NT2/D1 (cell line): ENCODE data around the gene MYBPHL.

Source experiments
- DNase-seq: peaks from one replicate; pipeline ENCODE4 v3.0.0-alpha.2; 2011; ENCODE audit warnings: low read depth, low spot score
- H3K27me3 ChIP-seq: 2 replicates; pipeline ENCODE4 v1.6.0; 2011; ENCODE audit warnings: mild to moderate bottlenecking; ENCODE audit not compliant: insufficient read length, insufficient read depth
- H3K36me3 ChIP-seq: 2 replicates; pipeline ENCODE4 v1.6.1; 2011; ENCODE audit warnings: mild to moderate bottlenecking, low read length, mixed read lengths; ENCODE audit not compliant: insufficient read depth, insufficient read length
- H3K4me1 ChIP-seq: 2 replicates; pipeline ENCODE4 v1.5.1; 2011; ENCODE audit not compliant: insufficient read depth, insufficient read length
- H3K4me3 ChIP-seq: 2 replicates; pipeline ENCODE4 v1.5.1; 2011; ENCODE audit warnings: low read depth; ENCODE audit not compliant: insufficient read length
- H3K9ac ChIP-seq: 2 replicates; pipeline ENCODE4 v1.6.0; 2011; ENCODE audit warnings: low read depth; ENCODE audit not compliant: insufficient read length
- H3K9me3 ChIP-seq: 2 replicates; pipeline ENCODE4 v1.5.1; 2011; ENCODE audit warnings: mild to moderate bottlenecking, low read length; ENCODE audit not compliant: insufficient read depth
- SUZ12 ChIP-seq: IDR thresholded peaks from 2 replicates; pipeline ENCODE4 v1.6.1; 2011; ENCODE audit not compliant: insufficient read length, insufficient read depth; ENCODE audit errors: extremely low read depth
- YY1 ChIP-seq: IDR thresholded peaks from 2 replicates; pipeline ENCODE4 v1.6.1; 2011; ENCODE audit not compliant: insufficient read length, insufficient read depth
- ZNF274 ChIP-seq: IDR thresholded peaks from 2 replicates; pipeline ENCODE4 v1.6.1; 2011; ENCODE audit warnings: mild to moderate bottlenecking, low read depth, low read length

MYBPHL gene

GRCh38 chr1:109298666-109299557 is 7.9 kb downstream of the MYBPHL start:
- H3K9ac ChIP-seq, result no peak overlapping the region
- DNase-seq, result no peak

DNA sequence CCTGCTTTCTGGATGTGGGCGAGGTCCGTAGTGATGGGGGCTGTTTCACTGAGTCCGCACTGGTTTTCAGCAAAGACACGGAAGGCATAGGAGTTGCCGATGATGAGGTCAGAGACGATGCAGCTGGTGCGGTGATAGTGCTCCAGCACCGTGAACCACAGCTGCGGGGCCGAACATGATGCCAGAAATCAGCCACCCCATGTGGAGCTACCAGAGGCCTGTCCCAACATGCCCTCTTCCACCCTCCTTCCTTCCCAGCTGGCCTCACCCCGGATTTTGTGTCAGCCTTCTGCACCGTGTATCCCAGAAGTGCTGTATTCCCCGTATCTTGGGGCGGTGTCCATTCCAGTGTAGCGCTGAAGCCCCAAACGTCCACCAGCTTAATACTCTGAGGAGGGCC is 10.0 kb downstream of the MYBPHL start:
- DNase-seq, result no peak
- TF ChIP-seq SUZ12, result no peak
- no peak overlapping the region for H3K4me3 ChIP-seq

More at GRCh38 chr1:109298666-109299557, 7.9 kb downstream of the MYBPHL start:
- no peaks in the 10 kb centered on the region for H3K9me3 ChIP-seq
- H3K4me1 ChIP-seq, result peaks cover 4% of the 10 kb centered on the region
- TF ChIP-seq ZNF274 (no peak), YY1 (no peak), SUZ12 (no peak)
- H3K4me3 ChIP-seq, result no peak overlapping the region
- H3K27me3 ChIP-seq, result no peaks in the 10 kb centered on the region
- H3K36me3 ChIP-seq, result no peaks in the 10 kb centered on the region

DNA sequence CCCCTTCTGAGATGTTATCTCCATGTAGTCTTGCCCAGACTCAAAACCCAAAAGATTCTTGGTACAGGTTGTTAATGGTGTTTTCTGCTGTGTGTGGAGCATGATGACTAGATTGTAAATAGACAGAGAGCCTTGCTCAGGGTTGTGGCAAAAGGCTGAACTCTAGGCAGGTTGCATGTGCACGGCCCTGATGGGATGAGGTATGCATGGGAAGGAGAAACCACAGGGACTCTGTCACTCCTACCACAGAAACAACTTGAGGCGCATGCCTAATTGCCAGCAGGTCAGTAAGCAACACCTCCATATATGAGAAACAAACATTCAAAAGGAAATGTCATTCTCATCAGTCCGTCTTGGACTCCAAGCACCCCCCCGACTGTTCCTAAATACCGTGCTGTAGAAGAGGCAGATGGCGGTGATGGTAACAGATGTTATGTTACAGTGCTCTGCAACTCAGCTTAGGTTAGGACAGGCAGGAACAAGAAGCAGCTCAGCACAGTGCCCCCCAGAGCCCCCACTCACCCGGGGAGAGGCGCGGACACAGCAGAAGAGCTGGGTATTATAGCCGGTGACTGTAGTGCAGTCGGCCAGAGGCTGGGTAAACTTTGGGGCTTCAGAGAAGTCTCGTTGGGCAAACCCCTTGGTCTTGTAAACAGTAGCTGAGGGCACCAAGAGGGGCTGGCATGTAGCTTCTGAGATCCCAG is 10.9 kb downstream of the MYBPHL start:
- no peaks in the 10 kb centered on the region for H3K36me3 ChIP-seq
- H3K9ac ChIP-seq, result no peak overlapping the region
- no peaks in the 10 kb centered on the region for H3K9me3 ChIP-seq
- DNase-seq, result no peak
- TF ChIP-seq ZNF274 (no peak), YY1 (no peak), SUZ12 (no peak)
- peaks cover 4% of the 10 kb centered on the region for H3K4me1 ChIP-seq
- H3K4me3 ChIP-seq, result no peak overlapping the region
- H3K27me3 ChIP-seq, result no peaks in the 10 kb centered on the region

More for the DNA sequence above, 10.0 kb downstream of the MYBPHL start:
- no peaks in the 10 kb centered on the region for H3K27me3 ChIP-seq
- no peaks in the 10 kb centered on the region for H3K9me3 ChIP-seq
- no peaks in the 10 kb centered on the region for H3K36me3 ChIP-seq
- peaks cover 4% of the 10 kb centered on the region for H3K4me1 ChIP-seq
- no peak overlapping the region for H3K9ac ChIP-seq

DNA sequence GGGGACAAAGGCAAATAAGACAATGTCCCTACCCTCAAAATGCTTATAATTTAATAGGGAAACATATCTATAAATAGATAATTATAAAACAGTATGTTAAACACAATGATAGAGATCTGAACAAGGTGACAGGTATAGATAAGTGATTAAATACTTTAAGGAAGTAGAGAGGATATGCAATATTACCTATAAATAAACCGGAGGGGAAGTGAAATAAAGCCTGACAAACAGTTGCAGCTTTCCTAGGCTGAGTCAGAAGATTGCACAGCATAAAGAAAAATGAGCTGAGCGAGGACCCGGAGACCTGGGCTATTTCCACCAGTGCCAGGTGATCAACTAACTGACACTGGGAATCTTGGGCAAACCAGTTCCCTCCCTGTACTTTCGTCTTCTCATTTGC is 12.3 kb downstream of the MYBPHL start:
- Histone ChIP-seq H3K9me3 (no peaks in the 10 kb centered on the region), H3K9ac (no peak overlapping the region), H3K27me3 (no peaks in the 10 kb centered on the region), H3K4me1 (peaks cover 5% of the 10 kb centered on the region), H3K36me3 (no peaks in the 10 kb centered on the region), H3K4me3 (no peak overlapping the region)
- no peak for TF ChIP-seq YY1
- TF ChIP-seq ZNF274, result no peak
- TF ChIP-seq SUZ12, result no peak
- DNase-seq, result no peak

- no peak for DNase-seq
- Histone ChIP-seq H3K4me3 (no peak overlapping the region), H3K9me3 (no peaks in the 10 kb centered on the region), H3K4me1 (peaks cover 3% of the 10 kb centered on the region), H3K36me3 (no peaks in the 10 kb centered on the region), H3K27me3 (no peaks in the 10 kb centered on the region), H3K9ac (no peak overlapping the region)
- TF ChIP-seq SUZ12 (no peak), YY1 (no peak), ZNF274 (no peak)
Measured at GRCh38 chr1:109293026-109293425, 13.8 kb downstream of the MYBPHL start.

- Histone ChIP-seq H3K4me3 (no peak overlapping the region), H3K9ac (no peak overlapping the region), H3K4me1 (peaks cover 3% of the 10 kb centered on the region), H3K27me3 (no peaks in the 10 kb centered on the region), H3K36me3 (no peaks in the 10 kb centered on the region), H3K9me3 (no peaks in the 10 kb centered on the region)
- no peak for DNase-seq
- TF ChIP-seq SUZ12 (no peak), ZNF274 (no peak), YY1 (no peak)
Measured at GRCh38 chr1:109292364-109292763, 14.4 kb downstream of the MYBPHL start.

- Histone ChIP-seq H3K9ac (no peak overlapping the region), H3K4me1 (peaks cover 3% of the 10 kb centered on the region), H3K4me3 (no peak overlapping the region), H3K9me3 (no peaks in the 10 kb centered on the region), H3K27me3 (no peaks in the 10 kb centered on the region), H3K36me3 (no peaks in the 10 kb centered on the region)
- DNase-seq, result no peak
- TF ChIP-seq ZNF274 (no peak), SUZ12 (no peak), YY1 (no peak)
Measured at GRCh38 chr1:109290998-109291397, 15.8 kb downstream of the MYBPHL start.
